Left ventricle myocardium inferior (tissue), 1 donor: ENCODE measurements around the gene CHST1. TPM values are rescaled to one million over a fixed set of nuclear protein-coding genes. Genes with fewer than 3 reads are reported as not detected.

Experiments
- DNase-seq: peaks from one replicate; pipeline ENCODE4 v3.0.0-alpha.2; 2020
- H3K27ac ChIP-seq: fragments of 200-600 bp; replicated peaks from 2 replicates; pipeline ENCODE4 v1.8.0; 2021
- H3K27me3 ChIP-seq: fragments of 200-600 bp; 2 replicates; pipeline ENCODE4 v1.8.0; 2021; ENCODE audit warnings: low read depth
- H3K36me3 ChIP-seq: fragments of 200-600 bp; 2 replicates; pipeline ENCODE4 v1.8.0; 2021
- H3K4me1 ChIP-seq: fragments of 200-600 bp; 2 replicates; pipeline ENCODE4 v1.8.0; 2021
- H3K4me3 ChIP-seq: fragments of 200-600 bp; 2 replicates; pipeline ENCODE4 v1.8.0; 2021; ENCODE audit warnings: mild to moderate bottlenecking, moderate library complexity
- H3K9me3 ChIP-seq: fragments of 200-600 bp; replicated peaks from 2 replicates; pipeline ENCODE4 v1.8.0; 2021
- CTCF ChIP-seq: fragments of 200-600 bp; IDR thresholded peaks from 2 replicates; pipeline ENCODE4 v1.8.0; 2021; ENCODE audit warnings: antibody characterized with exemption, mild to moderate bottlenecking, borderline replicate concordance
- intact Hi-C: fragments of 100-400 bp; cut with micrococcal nuclease; formaldehyde crosslinking; loops from one replicate; pipeline ENCODE4 v1.11.0; 2022
- total RNA-seq: library from RNA; stranded (reverse); fragmentation: NEBNext Ultra II Directional; extraction: Animal tissue kit (Norgen Biotek cat#: 25700); gene quantifications from one replicate; pipeline ENCODE4 v1.2.1, GENCODE V29; 2021
- donor health status: DM: no; HTN: yes; CAD: no; lungs with severe emphysema.

The CHST1 gene
- total RNA-seq, 1 donor from 2014 or later: 2.9 TPM

DNA sequence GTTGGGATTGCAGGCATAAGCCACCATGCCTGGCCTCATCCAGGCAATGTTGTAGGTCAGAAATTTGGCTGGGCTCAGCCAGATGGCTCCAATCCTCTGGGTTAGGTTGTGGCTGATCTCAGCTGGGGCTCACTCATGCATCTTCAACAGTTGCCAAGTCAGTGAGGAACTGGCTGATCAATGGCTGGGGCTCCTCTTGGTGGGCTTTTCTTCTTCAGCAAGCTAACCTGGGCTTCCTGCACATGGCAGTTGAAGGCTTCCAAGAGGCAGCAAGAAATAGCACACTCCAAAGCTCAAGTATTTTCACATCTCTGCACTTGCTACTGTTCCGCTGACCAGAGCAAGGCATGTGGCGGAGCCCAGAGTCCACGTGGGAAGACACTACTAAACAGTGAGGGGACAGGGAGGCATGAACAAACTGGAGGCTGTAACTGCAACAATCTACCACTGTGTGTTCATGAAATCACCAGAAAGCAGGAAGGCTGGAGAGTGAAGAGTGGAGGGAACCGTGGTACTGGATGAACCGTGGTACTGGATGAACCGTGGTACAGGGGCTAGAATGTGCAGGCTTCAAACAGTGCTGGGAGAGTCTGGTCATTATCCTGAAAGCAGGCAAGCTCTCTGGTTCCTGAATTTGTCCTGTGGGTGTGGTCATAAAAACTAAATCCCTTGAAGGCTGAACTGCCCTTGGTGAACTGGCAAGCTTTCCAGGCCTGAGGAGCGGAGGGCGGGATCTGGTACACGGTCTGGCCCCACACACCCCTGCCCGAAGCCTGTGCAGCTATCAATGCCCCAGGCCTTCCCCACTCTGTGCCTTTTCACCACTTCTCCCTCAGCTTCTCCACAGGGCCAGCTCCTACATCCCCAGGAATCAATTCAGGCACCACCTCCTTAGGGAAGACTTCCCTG, 20.2 kb downstream of the CHST1 start:
- TF ChIP-seq CTCF: no peak
- H3K4me1 ChIP-seq: peaks cover 22% of the 10 kb centered on the region
- no peak for DNase-seq
- peaks cover 49% of the 10 kb centered on the region for H3K27me3 ChIP-seq
- intact Hi-C loops: no loop called here
- no peak overlapping the region for H3K27ac ChIP-seq
- H3K9me3 ChIP-seq: no peaks in the 10 kb centered on the region
- H3K36me3 ChIP-seq: peaks cover 8% of the 10 kb centered on the region
- H3K4me3 ChIP-seq: no peak overlapping the region

GRCh38 chr11:45643598-45644260, 21.7 kb downstream of the CHST1 start:
- Histone ChIP-seq H3K4me1 (peaks cover 22% of the 10 kb centered on the region), H3K9me3 (peaks cover 5% of the 10 kb centered on the region), H3K4me3 (no peak overlapping the region), H3K36me3 (no peaks in the 10 kb centered on the region), H3K27ac (no peak overlapping the region), H3K27me3 (peaks cover 40% of the 10 kb centered on the region)
- DNase-seq: no peak
- no peak for TF ChIP-seq CTCF
- intact Hi-C loops: no loop called here

GRCh38 chr11:45641961-45642360, 23.5 kb downstream of the CHST1 start:
- no peak for DNase-seq
- peaks cover 29% of the 10 kb centered on the region for H3K27me3 ChIP-seq
- peaks cover 16% of the 10 kb centered on the region for H3K4me1 ChIP-seq
- no peak overlapping the region for H3K27ac ChIP-seq
- no peak for TF ChIP-seq CTCF
- peaks cover 13% of the 10 kb centered on the region for H3K9me3 ChIP-seq
- H3K36me3 ChIP-seq: no peaks in the 10 kb centered on the region
- no peak overlapping the region for H3K4me3 ChIP-seq
- intact Hi-C loops: no loop called here

GRCh38 chr11:45638051-45638450, 27.4 kb downstream of the CHST1 start:
- intact Hi-C loops: no loop called here
- no peak overlapping the region for H3K4me3 ChIP-seq
- no peak for TF ChIP-seq CTCF

DNA sequence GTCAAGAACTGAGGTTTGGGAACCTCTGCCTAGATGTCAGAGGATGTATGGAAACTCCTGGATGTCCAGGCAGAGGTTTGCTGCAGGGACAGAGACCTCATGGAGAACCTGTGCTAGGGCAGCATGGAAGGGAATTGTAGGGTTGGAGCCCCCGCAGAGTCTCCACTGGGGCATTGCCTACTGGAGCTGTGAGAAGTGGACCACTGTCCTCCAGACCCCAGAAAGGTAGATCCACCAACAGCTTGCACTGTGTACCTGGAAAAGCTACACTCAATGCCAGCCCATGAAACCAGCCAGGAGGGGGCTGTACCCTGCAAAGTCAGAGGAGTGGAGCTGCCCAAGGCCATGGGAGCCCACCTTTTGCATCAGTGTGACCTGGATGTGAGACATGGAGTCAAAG, 29.5 kb downstream of the CHST1 start:
- no peak for TF ChIP-seq CTCF
- intact Hi-C loops: no loop called here
- DNase-seq: no peak
- Histone ChIP-seq H3K27me3 (peaks cover 10% of the 10 kb centered on the region), H3K4me3 (no peak overlapping the region), H3K36me3 (no peaks in the 10 kb centered on the region), H3K27ac (no peak overlapping the region), H3K4me1 (no peaks in the 10 kb centered on the region), H3K9me3 (peaks cover 21% of the 10 kb centered on the region)

More at GRCh38 chr11:45638051-45638450, 27.4 kb downstream of the CHST1 start:
- H3K4me1 ChIP-seq: peaks cover 7% of the 10 kb centered on the region
- peaks cover 11% of the 10 kb centered on the region for H3K27me3 ChIP-seq
- peaks cover 15% of the 10 kb centered on the region for H3K9me3 ChIP-seq
- no peaks in the 10 kb centered on the region for H3K36me3 ChIP-seq
- H3K27ac ChIP-seq: no peak overlapping the region
- DNase-seq: no peak
